Measurements from ENCODE around the gene URB1. TPM values are rescaled to one million over a fixed set of nuclear protein-coding genes. Genes with fewer than 3 reads are reported as not detected.

Gene URB1
- total RNA-seq, 1 experiment from 2014 or later = 17.4 TPM

- DNase-seq (ENCODE audit: low read depth in 1 of 2, low spot score in 2 of 2) = no peak
- no peaks in the 10 kb centered on the region for H3K9me3 ChIP-seq (replicated peaks)
- no peaks in the 10 kb centered on the region for H3K27me3 ChIP-seq (replicated peaks)
- H3K4me3 ChIP-seq = no peak overlapping the region
- peaks cover 5% of the 10 kb centered on the region for H3K36me3 ChIP-seq
- H3K27ac ChIP-seq = no peak overlapping the region
- peaks cover 44% of the 10 kb centered on the region for H3K4me1 ChIP-seq (replicated peaks)
These were observed 22.9 kb upstream of the URB1 start for GRCh38 chr21:32415451-32416398.

- no peaks in the 10 kb centered on the region for H3K9me3 ChIP-seq (replicated peaks)
- peak in 1 of 2 experiments; percentile 46 for DNase-seq (ENCODE audit: low read depth in 1 of 2, low spot score in 2 of 2)
- no peak overlapping the region for H3K4me3 ChIP-seq
- H3K4me1 ChIP-seq (replicated peaks) = peaks cover 44% of the 10 kb centered on the region
- peaks cover 5% of the 10 kb centered on the region for H3K36me3 ChIP-seq
- no peak overlapping the region for H3K27ac ChIP-seq
- no peaks in the 10 kb centered on the region for H3K27me3 ChIP-seq (replicated peaks)
These were observed 22.0 kb upstream of the URB1 start for GRCh38 chr21:32414579-32415358.

GRCh38 chr21:32413697-32414578 is 21.1 kb upstream of the URB1 start:
- Histone ChIP-seq H3K27ac (no peak overlapping the region), H3K4me1 (replicated peaks) (peaks cover 44% of the 10 kb centered on the region), H3K27me3 (replicated peaks) (no peaks in the 10 kb centered on the region), H3K36me3 (peaks cover 5% of the 10 kb centered on the region), H3K9me3 (replicated peaks) (no peaks in the 10 kb centered on the region), H3K4me3 (no peak overlapping the region)
- DNase-seq (ENCODE audit: low read depth in 1 of 2, low spot score in 2 of 2) = peak in 1 of 2 experiments; percentile 23

- Histone ChIP-seq H3K4me1 (replicated peaks) (peaks cover 44% of the 10 kb centered on the region), H3K9me3 (replicated peaks) (no peaks in the 10 kb centered on the region), H3K27me3 (replicated peaks) (no peaks in the 10 kb centered on the region), H3K36me3 (peaks cover 5% of the 10 kb centered on the region), H3K4me3 (peak overlapping the region; percentile 74), H3K27ac (peak overlapping the region; percentile 68)
- DNase-seq (ENCODE audit: low read depth in 1 of 2, low spot score in 2 of 2) = no peak
These were observed 20.2 kb upstream of the URB1 start for GRCh38 chr21:32413015-32413504.

GRCh38 chr21:32412162-32413014 is 19.6 kb upstream of the URB1 start, which contains the start of gene EVA1C:
TSS of gene EVA1C (plus strand) at chr21:32412706. CDS start at chr21:32412854, 148 bp downstream.
- Histone ChIP-seq H3K4me1 (replicated peaks) (peaks cover 44% of the 10 kb centered on the region), H3K27ac (peak within 1 kb of the TSS; percentile 68), H3K36me3 (peaks cover 5% of the 10 kb centered on the region), H3K9me3 (replicated peaks) (no peaks in the 10 kb centered on the region), H3K4me3 (peak within 1 kb of the TSS; percentile 74), H3K27me3 (replicated peaks) (no peaks in the 10 kb centered on the region)
- DNase-seq (ENCODE audit: low read depth in 1 of 2, low spot score in 2 of 2) = peak; percentile 62 to 66

- peak overlapping the region; percentile 74 for H3K4me3 ChIP-seq
- no peaks in the 10 kb centered on the region for H3K27me3 ChIP-seq (replicated peaks)
- H3K4me1 ChIP-seq (replicated peaks) = peaks cover 44% of the 10 kb centered on the region
- H3K36me3 ChIP-seq = peaks cover 5% of the 10 kb centered on the region
- DNase-seq (ENCODE audit: low read depth in 1 of 2, low spot score in 2 of 2) = peak; percentile 68 to 81
- H3K9me3 ChIP-seq (replicated peaks) = no peaks in the 10 kb centered on the region
- H3K27ac ChIP-seq = peak overlapping the region; percentile 68
These were observed 18.7 kb upstream of the URB1 start for GRCh38 chr21:32411350-32412161.

GRCh38 chr21:32410916-32411315 is 18.1 kb upstream of the URB1 start:
- H3K36me3 ChIP-seq = peaks cover 5% of the 10 kb centered on the region
- H3K4me1 ChIP-seq (replicated peaks) = peaks cover 44% of the 10 kb centered on the region
- no peak for DNase-seq (ENCODE audit: low read depth in 1 of 2, low spot score in 2 of 2)
- no peaks in the 10 kb centered on the region for H3K9me3 ChIP-seq (replicated peaks)
- peak overlapping the region; percentile 74 for H3K4me3 ChIP-seq
- H3K27me3 ChIP-seq (replicated peaks) = no peaks in the 10 kb centered on the region
- H3K27ac ChIP-seq = peak overlapping the region; percentile 68

- H3K27ac ChIP-seq = no peak overlapping the region
- peaks cover 5% of the 10 kb centered on the region for H3K36me3 ChIP-seq
- H3K9me3 ChIP-seq (replicated peaks) = no peaks in the 10 kb centered on the region
- H3K4me1 ChIP-seq (replicated peaks) = peaks cover 44% of the 10 kb centered on the region
- DNase-seq (ENCODE audit: low read depth in 1 of 2, low spot score in 2 of 2) = no peak
- H3K27me3 ChIP-seq (replicated peaks) = no peaks in the 10 kb centered on the region
- H3K4me3 ChIP-seq = no peak overlapping the region
These were observed 17.5 kb upstream of the URB1 start for GRCh38 chr21:32410291-32410690.

- H3K4me1 ChIP-seq (replicated peaks) = peaks cover 10% of the 10 kb centered on the region
- no peak for DNase-seq (ENCODE audit: low read depth in 1 of 2, low spot score in 2 of 2)
These were observed 13.6 kb upstream of the URB1 start for GRCh38 chr21:32406405-32406804.

GRCh38 chr21:32403201-32403777 is 10.5 kb upstream of the URB1 start:
- DNase-seq (ENCODE audit: low read depth in 1 of 2, low spot score in 2 of 2) = peak; percentile 68 to 71
- Histone ChIP-seq H3K4me1 (replicated peaks) (peaks cover 3% of the 10 kb centered on the region; the same call in 1 of the 2 replicates), H3K27ac (no peak overlapping the region), H3K9me3 (replicated peaks) (no peaks in the 10 kb centered on the region), H3K36me3 (no peaks in the 10 kb centered on the region), H3K27me3 (replicated peaks) (no peaks in the 10 kb centered on the region), H3K4me3 (no peak overlapping the region)

More at GRCh38 chr21:32406405-32406804, 13.6 kb upstream of the URB1 start:
- Histone ChIP-seq H3K36me3 (no peaks in the 10 kb centered on the region), H3K27me3 (replicated peaks) (no peaks in the 10 kb centered on the region), H3K27ac (no peak overlapping the region), H3K4me3 (no peak overlapping the region), H3K9me3 (replicated peaks) (no peaks in the 10 kb centered on the region)

- Histone ChIP-seq H3K9me3 (replicated peaks) (no peaks in the 10 kb centered on the region), H3K27me3 (replicated peaks) (no peaks in the 10 kb centered on the region), H3K36me3 (peaks cover 17% of the 10 kb centered on the region; the same call in 1 of the 2 replicates), H3K4me1 (replicated peaks) (peaks cover 6% of the 10 kb centered on the region), H3K4me3 (peak overlapping the region; percentile 69), H3K27ac (no peak overlapping the region)
- no peak for DNase-seq (ENCODE audit: low read depth in 1 of 2, low spot score in 2 of 2)
These were observed 827 bp upstream of the URB1 start for GRCh38 chr21:32393677-32394001.
